Measurements from ENCODE around the gene PTEN.

The PTEN gene

GRCh38 chr10:87836098-87836497 lies 27.3 kb upstream of the PTEN start:
- no peak for TF ChIP-seq EZH2 (IDR thresholded peaks at IDR 0.05; ENCODE audit: borderline replicate concordance, low read depth, low read length, severe bottlenecking)
- no peak for TF ChIP-seq CTCF (IDR thresholded peaks at IDR 0.05; ENCODE audit: borderline replicate concordance, extremely low read depth, low read length, poor library complexity, severe bottlenecking)
- no peak for DNase-seq
- Histone ChIP-seq H3K4me1 (ENCODE audit: insufficient read depth, low read length) (no peaks in the 10 kb centered on the region), H4K20me1 (ENCODE audit: insufficient read depth, low read length) (no peaks in the 10 kb centered on the region), H3K79me2 (ENCODE audit: insufficient read depth, low read length) (no peaks in the 10 kb centered on the region), H3K27ac (ENCODE audit: low read length) (no peak overlapping the region), H3K4me3 (ENCODE audit: low read depth in 1 of 2, low read length in 2 of 2) (no peak overlapping the region), H3K4me2 (ENCODE audit: insufficient read depth, low read length) (no peak overlapping the region), H2AFZ (ENCODE audit: low read depth, low read length) (no peak overlapping the region), H3K9ac (ENCODE audit: low read depth, low read length) (no peak overlapping the region), H3K36me3 (ENCODE audit: insufficient read depth, low read length) (no peaks in the 10 kb centered on the region), H3K9me3 (ENCODE audit: insufficient read depth, low read length, severe bottlenecking) (no peaks in the 10 kb centered on the region), H3K27me3 (ENCODE audit: insufficient read depth, low read length, poor library complexity) (no peaks in the 10 kb centered on the region)
- ATAC-seq (ENCODE audit: insufficient read depth, low read depth), result no peak

DNA sequence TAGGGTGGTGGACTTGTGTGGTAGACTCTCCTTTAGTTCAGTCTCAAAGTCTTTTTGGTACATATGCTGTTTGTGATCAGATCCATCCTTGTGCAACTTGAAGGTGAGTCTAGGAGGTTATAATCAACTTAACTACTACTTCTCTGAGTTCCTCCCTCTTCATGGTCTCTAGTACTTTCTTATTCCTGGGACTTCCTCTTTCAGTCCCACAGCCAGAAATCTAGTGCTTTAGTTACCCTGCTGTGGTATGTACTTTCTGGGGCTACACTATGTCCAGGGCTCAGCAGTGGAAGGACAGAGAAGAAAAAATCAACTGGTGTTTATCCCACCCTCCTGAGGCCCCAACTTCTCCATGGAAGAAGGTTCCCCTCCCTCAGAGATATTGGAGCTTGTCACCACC lies 26.0 kb upstream of the PTEN start:
- ATAC-seq (ENCODE audit: insufficient read depth, low read depth) (no peak), DNase-seq (no peak)
- H3K9ac ChIP-seq (ENCODE audit: low read depth, low read length), result no peak overlapping the region

DNA sequence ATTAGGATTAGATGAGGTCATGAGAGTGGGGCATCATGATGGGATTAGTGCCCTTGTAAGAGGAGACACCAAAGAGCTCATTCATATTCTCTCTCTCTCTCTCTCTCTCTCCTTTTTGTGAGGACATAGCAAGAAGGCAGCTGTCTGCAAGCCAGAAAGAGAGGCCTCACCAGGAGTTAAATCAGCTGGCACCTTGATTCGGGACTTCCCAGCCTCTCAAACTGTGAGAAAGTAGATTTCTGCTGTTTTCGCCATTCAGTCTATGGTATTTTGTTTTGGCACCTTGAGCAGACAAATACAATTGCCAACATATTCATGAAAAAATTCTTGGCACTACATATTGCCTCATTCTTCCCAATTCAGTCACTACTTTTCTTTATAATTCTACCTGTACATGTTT lies 24.8 kb upstream of the PTEN start:
- no peaks in the 10 kb centered on the region for H3K27me3 ChIP-seq (ENCODE audit: insufficient read depth, low read length, poor library complexity)
- H3K4me2 ChIP-seq (ENCODE audit: insufficient read depth, low read length), result no peak overlapping the region
- no peak overlapping the region for H2AFZ ChIP-seq (ENCODE audit: low read depth, low read length)
- no peak overlapping the region for H3K9ac ChIP-seq (ENCODE audit: low read depth, low read length)
- no peak overlapping the region for H3K27ac ChIP-seq (ENCODE audit: low read length)
- ATAC-seq (ENCODE audit: insufficient read depth, low read depth) (no peak), DNase-seq (no peak)
- peaks cover 13% of the 10 kb centered on the region; the same call in 1 of the 2 replicates for H3K4me1 ChIP-seq (ENCODE audit: insufficient read depth, low read length)
- TF ChIP-seq EZH2 (IDR thresholded peaks at IDR 0.05; ENCODE audit: borderline replicate concordance, low read depth, low read length, severe bottlenecking), result no peak
- TF ChIP-seq CTCF (IDR thresholded peaks at IDR 0.05; ENCODE audit: borderline replicate concordance, extremely low read depth, low read length, poor library complexity, severe bottlenecking), result no peak
- no peaks in the 10 kb centered on the region for H3K36me3 ChIP-seq (ENCODE audit: insufficient read depth, low read length)
- H3K9me3 ChIP-seq (ENCODE audit: insufficient read depth, low read length, severe bottlenecking), result no peaks in the 10 kb centered on the region
- no peaks in the 10 kb centered on the region for H4K20me1 ChIP-seq (ENCODE audit: insufficient read depth, low read length)
- H3K4me3 ChIP-seq (ENCODE audit: low read depth in 1 of 2, low read length in 2 of 2), result no peak overlapping the region
- no peaks in the 10 kb centered on the region for H3K79me2 ChIP-seq (ENCODE audit: insufficient read depth, low read length)

More for the DNA sequence above, 26.0 kb upstream of the PTEN start:
- H2AFZ ChIP-seq (ENCODE audit: low read depth, low read length), result no peak overlapping the region
- H4K20me1 ChIP-seq (ENCODE audit: insufficient read depth, low read length), result no peaks in the 10 kb centered on the region
- no peaks in the 10 kb centered on the region for H3K9me3 ChIP-seq (ENCODE audit: insufficient read depth, low read length, severe bottlenecking)
- no peaks in the 10 kb centered on the region for H3K36me3 ChIP-seq (ENCODE audit: insufficient read depth, low read length)
- no peak overlapping the region for H3K4me3 ChIP-seq (ENCODE audit: low read depth in 1 of 2, low read length in 2 of 2)
- no peaks in the 10 kb centered on the region for H3K27me3 ChIP-seq (ENCODE audit: insufficient read depth, low read length, poor library complexity)
- no peak overlapping the region for H3K27ac ChIP-seq (ENCODE audit: low read length)
- TF ChIP-seq EZH2 (IDR thresholded peaks at IDR 0.05; ENCODE audit: borderline replicate concordance, low read depth, low read length, severe bottlenecking), result no peak
- no peak for TF ChIP-seq CTCF (IDR thresholded peaks at IDR 0.05; ENCODE audit: borderline replicate concordance, extremely low read depth, low read length, poor library complexity, severe bottlenecking)
- peaks cover 3% of the 10 kb centered on the region; the same call in 1 of the 2 replicates for H3K4me1 ChIP-seq (ENCODE audit: insufficient read depth, low read length)
- no peak overlapping the region for H3K4me2 ChIP-seq (ENCODE audit: insufficient read depth, low read length)
- H3K79me2 ChIP-seq (ENCODE audit: insufficient read depth, low read length), result no peaks in the 10 kb centered on the region

DNA sequence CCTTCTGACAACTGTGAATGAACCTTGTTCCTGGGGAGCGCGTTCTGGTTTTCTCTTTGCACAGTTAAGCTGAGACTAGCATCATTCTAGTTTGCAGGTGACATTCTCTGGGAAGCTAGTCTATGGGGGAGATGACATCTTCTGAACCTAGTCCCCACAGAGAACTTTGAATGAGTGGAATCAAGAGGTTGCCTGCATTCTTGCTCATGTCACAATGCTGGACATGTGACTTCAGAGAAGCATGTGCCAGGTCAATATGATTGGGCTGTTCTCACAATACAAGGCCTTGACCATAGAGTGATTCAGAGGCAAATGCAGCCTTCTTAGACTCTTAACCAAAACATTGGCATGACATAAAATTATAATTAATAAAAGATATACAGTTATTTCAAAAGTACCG lies 22.2 kb upstream of the PTEN start:
- Histone ChIP-seq H3K4me2 (ENCODE audit: insufficient read depth, low read length) (no peak overlapping the region), H4K20me1 (ENCODE audit: insufficient read depth, low read length) (no peaks in the 10 kb centered on the region), H3K27me3 (ENCODE audit: insufficient read depth, low read length, poor library complexity) (no peaks in the 10 kb centered on the region), H2AFZ (ENCODE audit: low read depth, low read length) (no peak overlapping the region), H3K4me3 (ENCODE audit: low read depth in 1 of 2, low read length in 2 of 2) (no peak overlapping the region), H3K36me3 (ENCODE audit: insufficient read depth, low read length) (no peaks in the 10 kb centered on the region), H3K79me2 (ENCODE audit: insufficient read depth, low read length) (no peaks in the 10 kb centered on the region), H3K9ac (ENCODE audit: low read depth, low read length) (no peak overlapping the region), H3K27ac (ENCODE audit: low read length) (no peak overlapping the region), H3K4me1 (ENCODE audit: insufficient read depth, low read length) (peaks cover 13% of the 10 kb centered on the region; the same call in 1 of the 2 replicates), H3K9me3 (ENCODE audit: insufficient read depth, low read length, severe bottlenecking) (no peaks in the 10 kb centered on the region)
- TF ChIP-seq EZH2 (IDR thresholded peaks at IDR 0.05; ENCODE audit: borderline replicate concordance, low read depth, low read length, severe bottlenecking) (no peak), CTCF (IDR thresholded peaks at IDR 0.05; ENCODE audit: borderline replicate concordance, extremely low read depth, low read length, poor library complexity, severe bottlenecking) (no peak)
- no peak for ATAC-seq (ENCODE audit: insufficient read depth, low read depth)
- DNase-seq, result no peak
